GM19468 (cell line): ENCODE data around the gene PPY.
"Not testable (repeated sequence)": the region's sequence is repeated elsewhere in the genome, so short reads cannot be mapped to it uniquely, and the experiment has no call there.

Experiments used
- ATAC-seq: cut with Tn5 transposase; IDR thresholded peaks from one replicate; pipeline ENCODE4 v1.9.1; 2021; ENCODE audit warnings: mild to moderate bottlenecking, moderate library complexity, moderate number of reproducible peaks; ENCODE audit not compliant: unreplicated experiment; ENCODE audit errors: extremely low read depth

Gene PPY

DNA sequence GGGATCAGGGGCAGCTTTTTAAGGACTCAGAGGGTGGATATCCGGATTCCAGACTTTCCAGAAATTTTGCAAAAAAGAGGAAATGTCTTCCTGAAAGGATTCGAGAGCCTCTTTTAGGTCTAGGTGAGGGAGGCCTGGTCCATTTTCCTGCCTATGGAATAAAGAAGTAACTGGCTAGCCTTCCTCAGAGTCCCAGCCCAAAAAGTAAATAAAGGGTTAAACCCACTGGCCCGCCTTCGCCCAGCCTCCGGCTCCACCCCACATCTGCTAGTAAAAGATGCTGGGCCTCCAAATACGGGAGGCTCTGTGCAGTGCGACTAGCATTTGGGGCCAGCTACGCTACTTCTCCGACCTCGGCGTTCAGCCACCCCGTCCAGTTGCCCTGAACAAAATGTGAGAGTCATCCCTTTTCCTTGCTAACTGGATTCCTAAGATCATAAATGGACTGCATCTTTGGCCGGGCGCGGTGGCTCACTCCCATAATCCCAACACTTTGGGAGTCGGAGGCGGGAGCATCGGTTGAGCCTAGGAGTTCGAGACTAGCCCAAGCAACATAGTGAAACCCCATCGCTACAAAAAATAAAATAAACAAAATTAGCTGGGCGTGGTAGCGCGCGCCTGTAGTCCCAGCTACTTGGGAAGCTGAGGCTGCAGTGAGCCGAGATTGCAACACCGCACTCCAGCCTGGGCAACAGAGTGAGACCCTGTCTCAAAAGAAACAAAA, 34.1 kb downstream of the PPY start:
- no peak for ATAC-seq

DNA sequence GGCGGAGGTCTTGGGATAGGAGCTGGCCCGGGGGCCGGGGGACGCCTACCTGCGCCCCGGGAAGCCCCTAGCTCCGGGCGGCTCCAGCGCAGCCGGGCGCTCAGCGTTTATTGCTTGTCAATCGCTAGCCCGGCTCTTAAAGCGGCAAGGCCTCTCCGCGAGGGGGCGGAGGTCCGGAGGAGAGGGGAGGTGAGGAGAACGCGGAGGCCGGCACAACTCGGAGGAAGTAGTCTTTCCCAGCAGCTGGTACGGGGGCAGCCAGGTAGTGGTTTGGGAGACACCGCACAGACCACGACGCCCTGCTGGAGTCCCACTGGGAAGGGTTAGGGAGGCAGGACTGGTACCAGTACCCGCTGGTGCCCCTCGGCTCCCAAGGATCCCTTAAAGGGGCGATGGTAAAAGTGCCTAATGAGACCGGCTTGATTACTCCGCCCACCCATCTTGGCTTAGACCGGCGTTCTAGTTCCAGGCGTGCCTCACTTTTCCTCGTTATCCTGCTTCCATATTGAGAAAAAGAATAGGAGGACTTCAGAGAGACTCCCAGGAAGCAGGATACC, 34.8 kb downstream of the PPY start, which contains the start of gene MPP2:
Gene MPP2, minus strand, starts transcription at position 112 of the 557 bp plus-strand sequence. CDS start 3,076 bp downstream, outside the sequence.
- ATAC-seq, result no peak

GRCh38 chr17:43906951-43907424, 35.3 kb downstream of the PPY start:
- no peak for ATAC-seq

- ATAC-seq, result no peak
These were observed 36.1 kb downstream of the PPY start for GRCh38 chr17:43905985-43906852.

- ATAC-seq, result no peak
These were observed 36.8 kb downstream of the PPY start for GRCh38 chr17:43905400-43905984.

DNA sequence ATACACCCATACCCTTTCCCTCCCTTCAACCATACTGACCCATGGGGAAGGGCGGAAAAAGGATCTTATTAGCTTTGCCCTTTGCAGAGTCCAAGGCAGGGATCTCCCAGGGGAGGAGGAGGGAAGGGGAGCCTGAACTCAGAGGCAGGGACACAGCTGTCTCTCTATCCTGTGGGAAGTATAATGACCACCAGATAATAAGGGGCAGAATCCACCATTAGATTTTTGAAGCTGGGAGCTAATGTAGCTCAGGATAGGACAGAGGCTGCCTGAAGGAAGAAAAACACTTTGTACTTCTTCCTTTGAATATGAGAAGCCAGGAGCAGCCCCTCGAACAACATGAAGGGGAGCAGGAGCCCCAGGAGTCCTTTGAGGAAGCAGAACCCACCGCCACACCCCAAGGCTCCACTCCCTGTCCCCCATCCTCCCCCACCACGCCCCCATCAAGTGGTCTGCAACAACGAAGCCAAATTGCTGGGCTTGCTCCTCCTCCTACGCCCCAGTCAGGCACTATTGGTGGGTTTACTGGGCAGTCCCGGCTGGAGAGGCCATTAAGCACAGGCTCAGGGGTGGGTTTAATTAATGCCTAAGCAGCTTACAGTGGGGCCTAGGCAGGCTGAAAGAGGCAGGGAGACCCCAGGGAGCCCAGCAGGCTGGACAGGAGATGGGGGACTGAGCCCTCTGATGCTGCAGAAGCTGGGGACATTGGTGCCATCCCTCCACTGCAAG, 40.3 kb downstream of the PPY start:
- no peak for ATAC-seq

GRCh38 chr17:43900858-43901754, 41.2 kb downstream of the PPY start:
- ATAC-seq, result no peak

DNA sequence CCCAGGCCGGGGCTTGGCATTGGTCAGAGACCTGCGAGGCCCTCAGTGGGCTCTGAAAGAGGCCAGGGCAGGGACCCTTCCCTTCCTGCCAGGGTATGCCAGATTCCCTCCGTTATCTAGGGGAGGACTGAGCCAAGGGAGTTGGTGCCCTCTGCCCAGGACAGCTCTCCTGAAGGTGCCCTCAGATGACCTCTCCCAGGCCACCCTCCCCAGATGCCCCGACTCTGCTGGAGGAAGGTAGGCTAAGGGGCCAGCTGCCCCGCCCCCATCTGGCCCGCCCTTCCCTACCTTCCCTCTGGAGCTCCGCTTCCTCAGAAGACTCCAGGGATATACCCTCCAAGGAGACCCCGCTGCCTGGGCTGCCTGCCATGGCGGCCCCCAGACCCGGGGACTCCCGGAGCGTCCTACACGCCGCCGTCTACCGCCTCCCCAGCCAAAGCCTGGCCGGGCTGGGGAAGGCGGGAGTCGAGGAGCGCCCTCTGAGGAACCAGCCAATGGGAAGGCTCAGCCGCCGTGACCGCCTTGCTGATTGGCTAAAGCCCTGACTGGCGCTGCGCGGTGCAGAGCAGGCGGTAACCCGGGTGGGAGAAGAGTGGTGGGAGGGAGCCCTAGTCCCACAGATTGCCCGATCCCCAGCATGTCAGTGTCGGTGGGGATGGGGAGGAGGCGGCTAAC, 42.0 kb downstream of the PPY start:
- ATAC-seq, result no peak

- ATAC-seq, result no peak
These were observed 43.8 kb downstream of the PPY start for GRCh38 chr17:43898446-43898845.

DNA sequence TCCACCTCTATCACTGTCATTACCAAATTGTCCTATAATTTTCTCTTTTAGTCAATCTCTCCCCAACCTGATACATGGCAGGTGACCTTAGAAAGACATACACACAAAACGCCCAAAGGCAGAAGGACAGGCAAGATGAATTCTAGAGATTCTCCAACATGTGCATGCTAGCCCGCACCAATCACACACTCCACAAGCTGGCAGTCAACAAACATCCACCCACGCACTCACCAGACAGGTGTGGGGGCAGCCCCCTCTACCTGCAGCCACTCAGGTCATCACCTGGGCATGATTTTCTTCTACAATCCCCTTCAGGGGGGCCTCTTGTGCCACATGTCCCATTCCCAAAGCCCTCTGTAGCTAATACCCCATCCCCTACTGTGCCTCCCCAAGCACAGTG, 44.4 kb downstream of the PPY start:
- ATAC-seq, result no peak

- ATAC-seq, result not testable (repeated sequence)
These were observed 47.8 kb downstream of the PPY start for GRCh38 chr17:43894494-43894893.

DNA sequence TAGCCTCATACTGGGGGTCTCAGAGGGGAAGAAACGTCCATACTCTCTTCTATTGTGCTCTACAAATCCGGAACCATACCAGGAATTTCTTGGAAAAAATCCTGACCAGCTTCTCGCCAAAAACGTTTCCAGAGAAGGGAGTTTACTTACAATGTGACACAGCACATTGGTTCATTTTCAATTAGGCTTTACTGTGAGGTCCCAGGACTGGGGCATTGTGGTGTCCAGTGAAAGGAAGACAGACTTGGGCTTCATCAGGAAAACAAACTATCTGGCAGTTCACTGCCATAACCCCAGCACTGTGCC, 49.7 kb downstream of the PPY start:
- no peak for ATAC-seq

- ATAC-seq, result no peak
These were observed 50.2 kb downstream of the PPY start for GRCh38 chr17:43891851-43892646.
